GM19455 (cell line): Measurements from ENCODE around the gene CYP8B1.

Source experiments
- ATAC-seq: cut with Tn5 transposase; IDR thresholded peaks from one replicate; pipeline ENCODE4 v1.9.1; 2021; ENCODE audit not compliant: unreplicated experiment

The CYP8B1 gene

GRCh38 chr3:42829083-42829627 is 46.5 kb downstream of the CYP8B1 start:
- no peak for ATAC-seq

GRCh38 chr3:42827654-42828053 is 48.0 kb downstream of the CYP8B1 start:
- no peak for ATAC-seq

- ATAC-seq: no peak
These were observed 48.7 kb downstream of the CYP8B1 start for GRCh38 chr3:42827023-42827422.

GRCh38 chr3:42826141-42826540 is 49.5 kb downstream of the CYP8B1 start:
- ATAC-seq: no peak

- no peak for ATAC-seq
These were observed 52.3 kb downstream of the CYP8B1 start for GRCh38 chr3:42823351-42823750.

GRCh38 chr3:42822828-42823227 is 52.9 kb downstream of the CYP8B1 start:
- no peak for ATAC-seq
